Measurements from ENCODE around the gene FEM1B. TPM values are rescaled to one million over a fixed set of nuclear protein-coding genes. Genes with fewer than 3 reads are reported as not detected.

Gene FEM1B
- total RNA-seq, 4 donors from 2014 or later = 28.1 to 48.2 (median 43.0) TPM

DNA sequence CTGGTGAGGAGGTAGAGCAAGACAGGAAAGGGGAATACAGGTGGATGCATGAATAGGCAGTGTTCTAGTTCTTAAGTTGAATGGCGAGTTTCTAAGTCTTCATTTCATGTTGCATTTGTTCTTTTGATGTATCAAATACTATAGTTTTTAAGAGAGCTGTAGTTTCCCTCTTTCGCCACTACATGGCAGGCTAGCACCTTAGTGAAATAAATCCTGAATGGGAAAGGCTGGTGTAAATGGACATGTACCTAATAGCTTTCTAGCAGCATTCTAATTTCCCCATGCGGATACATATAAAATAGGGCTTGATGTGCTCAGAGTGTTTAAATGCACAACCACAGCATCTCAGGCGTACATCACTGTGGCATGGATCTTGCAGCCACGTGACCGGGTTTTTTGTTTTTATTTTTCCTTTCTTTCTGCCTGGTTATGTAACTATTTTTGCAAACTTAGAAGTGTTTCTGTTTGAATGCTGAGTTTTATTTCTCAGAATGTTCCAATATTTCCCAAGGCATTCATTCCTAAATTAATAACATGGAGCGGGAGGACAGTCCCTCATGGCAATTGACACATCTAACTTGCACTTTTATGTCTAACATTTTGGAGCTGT, 24.5 kb upstream of the FEM1B start:
- no peaks in the 10 kb centered on the region for H3K27me3 ChIP-seq
- DNase-seq = peak in 1 of 3 donors; percentile 67
- no peaks in the 10 kb centered on the region for H3K4me1 ChIP-seq
- no peaks in the 10 kb centered on the region for H3K36me3 ChIP-seq
- no peak overlapping the region for H3K27ac ChIP-seq
- TF ChIP-seq, protein P1, sequence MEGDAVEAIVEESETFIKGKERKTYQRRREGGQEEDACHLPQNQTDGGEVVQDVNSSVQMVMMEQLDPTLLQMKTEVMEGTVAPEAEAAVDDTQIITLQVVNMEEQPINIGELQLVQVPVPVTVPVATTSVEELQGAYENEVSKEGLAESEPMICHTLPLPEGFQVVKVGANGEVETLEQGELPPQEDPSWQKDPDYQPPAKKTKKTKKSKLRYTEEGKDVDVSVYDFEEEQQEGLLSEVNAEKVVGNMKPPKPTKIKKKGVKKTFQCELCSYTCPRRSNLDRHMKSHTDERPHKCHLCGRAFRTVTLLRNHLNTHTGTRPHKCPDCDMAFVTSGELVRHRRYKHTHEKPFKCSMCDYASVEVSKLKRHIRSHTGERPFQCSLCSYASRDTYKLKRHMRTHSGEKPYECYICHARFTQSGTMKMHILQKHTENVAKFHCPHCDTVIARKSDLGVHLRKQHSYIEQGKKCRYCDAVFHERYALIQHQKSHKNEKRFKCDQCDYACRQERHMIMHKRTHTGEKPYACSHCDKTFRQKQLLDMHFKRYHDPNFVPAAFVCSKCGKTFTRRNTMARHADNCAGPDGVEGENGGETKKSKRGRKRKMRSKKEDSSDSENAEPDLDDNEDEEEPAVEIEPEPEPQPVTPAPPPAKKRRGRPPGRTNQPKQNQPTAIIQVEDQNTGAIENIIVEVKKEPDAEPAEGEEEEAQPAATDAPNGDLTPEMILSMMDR (IDR thresholded peaks at IDR 0.05) = peak; percentile 30 to 96 (median 90)
- TF ChIP-seq POLR2A (IDR thresholded peaks at IDR 0.05) = no peak
- H3K9me3 ChIP-seq = no peaks in the 10 kb centered on the region
- H3K4me3 ChIP-seq = no peak overlapping the region

- H3K27me3 ChIP-seq = no peaks in the 10 kb centered on the region
- peak; percentile 54 to 92 (median 91) for DNase-seq
- peak overlapping the region; percentile 54 to 87 (median 78) for H3K27ac ChIP-seq
- H3K36me3 ChIP-seq = no peaks in the 10 kb centered on the region
- peak overlapping the region; percentile 31 to 58 (median 47) for H3K4me3 ChIP-seq
- no peaks in the 10 kb centered on the region for H3K4me1 ChIP-seq
- H3K9me3 ChIP-seq = no peaks in the 10 kb centered on the region
- TF ChIP-seq POLR2A (IDR thresholded peaks at IDR 0.05) = peak; percentile 50 to 63
- TF ChIP-seq, protein P1 (IDR thresholded peaks at IDR 0.05) = no peak
These were observed 20.7 kb upstream of the FEM1B start for GRCh38 chr15:68256675-68257450.

DNA sequence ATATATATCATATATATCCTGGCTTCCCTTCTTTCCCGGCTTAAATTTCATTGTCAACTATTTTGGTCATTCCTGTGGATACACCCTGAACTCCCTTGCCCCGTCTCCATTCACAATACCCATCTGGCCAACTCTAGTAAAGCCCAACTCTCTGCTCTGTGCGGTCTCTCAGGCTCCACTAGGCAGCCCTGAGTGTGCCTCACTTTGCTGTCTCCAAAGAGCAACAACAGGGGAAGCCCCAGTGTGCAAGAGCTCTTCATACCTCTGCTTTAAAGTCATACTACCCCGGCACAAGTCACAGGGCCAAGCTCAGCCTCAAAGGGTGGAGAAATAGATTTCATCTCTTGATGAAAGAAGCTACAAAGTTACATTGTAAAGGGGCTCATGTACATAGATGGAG, 18.9 kb upstream of the FEM1B start:
- no peak for TF ChIP-seq POLR2A (IDR thresholded peaks at IDR 0.05)
- TF ChIP-seq, protein P1 (IDR thresholded peaks at IDR 0.05) = no peak
- no peak for DNase-seq
- Histone ChIP-seq H3K4me3 (no peak overlapping the region), H3K27me3 (no peaks in the 10 kb centered on the region), H3K27ac (no peak overlapping the region), H3K9me3 (no peaks in the 10 kb centered on the region), H3K4me1 (no peaks in the 10 kb centered on the region), H3K36me3 (no peaks in the 10 kb centered on the region)

- no peaks in the 10 kb centered on the region for H3K4me1 ChIP-seq
- H3K9me3 ChIP-seq = no peaks in the 10 kb centered on the region
- no peak overlapping the region for H3K4me3 ChIP-seq
- H3K27me3 ChIP-seq = no peaks in the 10 kb centered on the region
- TF ChIP-seq POLR2A (IDR thresholded peaks at IDR 0.05) = no peak
- TF ChIP-seq, protein P1 (IDR thresholded peaks at IDR 0.05) = no peak
- no peaks in the 10 kb centered on the region for H3K36me3 ChIP-seq
- no peak overlapping the region for H3K27ac ChIP-seq
- DNase-seq = no peak
These were observed 17.7 kb upstream of the FEM1B start for GRCh38 chr15:68259883-68260282.

GRCh38 chr15:68261241-68261640, 16.3 kb upstream of the FEM1B start:
- no peaks in the 10 kb centered on the region for H3K4me1 ChIP-seq
- TF ChIP-seq, protein P1 (IDR thresholded peaks at IDR 0.05) = no peak
- no peak for TF ChIP-seq POLR2A (IDR thresholded peaks at IDR 0.05)
- DNase-seq = no peak
- H3K36me3 ChIP-seq = no peaks in the 10 kb centered on the region
- no peaks in the 10 kb centered on the region for H3K9me3 ChIP-seq
- H3K27me3 ChIP-seq = no peaks in the 10 kb centered on the region
- H3K27ac ChIP-seq = no peak overlapping the region
- H3K4me3 ChIP-seq = no peak overlapping the region
